Fibroblast of skin of right biceps (primary cell): ENCODE measurements around the gene PCGF1.
"Not testable (repeated sequence)": the region's sequence is repeated elsewhere in the genome, so short reads cannot be mapped to it uniquely, and the experiment has no call there.

Experiments used
- DNase-seq: peaks from one replicate; pipeline ENCODE4 v3.0.0-alpha.2; 2013

The PCGF1 gene

GRCh38 chr2:74498500-74499266, 8.8 kb downstream of the PCGF1 start:
- DNase-seq = no peak

GRCh38 chr2:74497777-74498499, 9.6 kb downstream of the PCGF1 start:
- no peak for DNase-seq

- no peak for DNase-seq
These were observed 10.3 kb downstream of the PCGF1 start for GRCh38 chr2:74496997-74497776.

- DNase-seq = no peak
These were observed 12.1 kb downstream of the PCGF1 start for GRCh38 chr2:74495440-74495839.

- no peak for DNase-seq
These were observed 13.9 kb downstream of the PCGF1 start for GRCh38 chr2:74493546-74493945.

- DNase-seq = no peak
These were observed 15.6 kb downstream of the PCGF1 start for GRCh38 chr2:74491648-74492544.

- no peak for DNase-seq
These were observed 17.6 kb downstream of the PCGF1 start for GRCh38 chr2:74489906-74490305.

GRCh38 chr2:74488643-74489481, 18.6 kb downstream of the PCGF1 start:
- no peak for DNase-seq

- no peak for DNase-seq
These were observed 21.4 kb downstream of the PCGF1 start for GRCh38 chr2:74486141-74486540.

GRCh38 chr2:74483675-74484164, 23.8 kb downstream of the PCGF1 start:
- DNase-seq = not testable (repeated sequence)

GRCh38 chr2:74482801-74483674, 24.5 kb downstream of the PCGF1 start, which contains the start of the genes CCDC142 and TTC31:
TSS of gene CCDC142 (minus strand) at chr2:74482998. CDS start at chr2:74482837, 161 bp downstream.
TSS of gene TTC31 (plus strand) at chr2:74483081. CDS start at chr2:74483096, 15 bp downstream.
- DNase-seq = peak; percentile 95

- no peak for DNase-seq
These were observed 25.3 kb downstream of the PCGF1 start for GRCh38 chr2:74481961-74482800.

GRCh38 chr2:74481431-74481830, 26.1 kb downstream of the PCGF1 start:
- DNase-seq = no peak

- DNase-seq = no peak
These were observed 32.6 kb downstream of the PCGF1 start for GRCh38 chr2:74474899-74475298.

GRCh38 chr2:74474481-74474880, 33.0 kb downstream of the PCGF1 start:
- DNase-seq = no peak

- DNase-seq = no peak
These were observed 34.6 kb downstream of the PCGF1 start for GRCh38 chr2:74472945-74473258.

GRCh38 chr2:74472086-74472944, 35.2 kb downstream of the PCGF1 start, which contains the start of gene MRPL53:
TSS of gene MRPL53 (minus strand) at chr2:74472680. CDS start at chr2:74472660, 20 bp downstream.
- DNase-seq = peak; percentile 95
